Measurements from ENCODE around the gene SLC4A11.

- TF ChIP-seq, protein P1, sequence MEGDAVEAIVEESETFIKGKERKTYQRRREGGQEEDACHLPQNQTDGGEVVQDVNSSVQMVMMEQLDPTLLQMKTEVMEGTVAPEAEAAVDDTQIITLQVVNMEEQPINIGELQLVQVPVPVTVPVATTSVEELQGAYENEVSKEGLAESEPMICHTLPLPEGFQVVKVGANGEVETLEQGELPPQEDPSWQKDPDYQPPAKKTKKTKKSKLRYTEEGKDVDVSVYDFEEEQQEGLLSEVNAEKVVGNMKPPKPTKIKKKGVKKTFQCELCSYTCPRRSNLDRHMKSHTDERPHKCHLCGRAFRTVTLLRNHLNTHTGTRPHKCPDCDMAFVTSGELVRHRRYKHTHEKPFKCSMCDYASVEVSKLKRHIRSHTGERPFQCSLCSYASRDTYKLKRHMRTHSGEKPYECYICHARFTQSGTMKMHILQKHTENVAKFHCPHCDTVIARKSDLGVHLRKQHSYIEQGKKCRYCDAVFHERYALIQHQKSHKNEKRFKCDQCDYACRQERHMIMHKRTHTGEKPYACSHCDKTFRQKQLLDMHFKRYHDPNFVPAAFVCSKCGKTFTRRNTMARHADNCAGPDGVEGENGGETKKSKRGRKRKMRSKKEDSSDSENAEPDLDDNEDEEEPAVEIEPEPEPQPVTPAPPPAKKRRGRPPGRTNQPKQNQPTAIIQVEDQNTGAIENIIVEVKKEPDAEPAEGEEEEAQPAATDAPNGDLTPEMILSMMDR (conservative IDR thresholded peaks at IDR 0.05; ENCODE audit: low read depth, low read length): no peak
- TF ChIP-seq EZH2 (IDR thresholded peaks at IDR 0.05; ENCODE audit: borderline replicate concordance, low read depth, low read length, poor library complexity, severe bottlenecking): no peak
These were observed 38.9 kb upstream of the SLC4A11 start for GRCh38 chr20:3277686-3278465.

Data from A673 (cell line).